Activated CD8-positive, alpha-beta T cell treated with anti-CD3 and anti-CD28 coated beads, Interleukin-2, amount 10 ng/mL, durations not matched to agents 7 days and 5 days (primary cell): ENCODE data around the gene ZNF45. TPM values are rescaled to one million over a fixed set of nuclear protein-coding genes. Genes with fewer than 3 reads are reported as not detected.

Source experiments
- total RNA-seq, 2 experiments: library from RNA; stranded (reverse); gene quantifications; one replicate each; pipeline ENCODE4 v1.2.3, GENCODE V29; 2021

ZNF45 gene
- total RNA-seq, 2 experiments from 2014 or later = 14.0 to 16.5 TPM

Other genes starting within 250 kb of the ZNF45 start
- not detected for gene IRGC, start 219.2 kb downstream of the ZNF45 start, total RNA-seq
- gene SMG9, start 180.3 kb downstream of the ZNF45 start, total RNA-seq = 10 to 100 TPM; 60.0 to 65.1 TPM
- gene KCNN4, start 154.3 kb downstream of the ZNF45 start, total RNA-seq = 10 to 100 TPM; 28.8 to 31.9 TPM
- 1 to 10 TPM in 1 of 2 experiments, under 1 TPM in 1; 0.70 to 1.1 TPM for gene LYPD5, start 132.8 kb downstream of the ZNF45 start, total RNA-seq
- 1 to 10 TPM; 4.9 to 6.9 TPM for gene ZNF283, start 108.0 kb downstream of the ZNF45 start, total RNA-seq
- gene ZNF404, start 51.3 kb downstream of the ZNF45 start, total RNA-seq = 1 to 10 TPM; 1.6 to 2.6 TPM
- 1 to 10 TPM; 1.9 TPM for gene ZNF221, start 15.9 kb upstream of the ZNF45 start, total RNA-seq
- gene ZNF155, start 48.9 kb upstream of the ZNF45 start, total RNA-seq = 1 to 10 TPM; 2.2 to 3.0 TPM
- gene ZNF230, start 67.7 kb upstream of the ZNF45 start, total RNA-seq = 1 to 10 TPM; 4.4 to 5.0 TPM
- gene ZNF222, start 90.1 kb upstream of the ZNF45 start, total RNA-seq = 1 to 10 TPM; 2.6 to 3.0 TPM
- not detected for gene ZNF223, start 116.8 kb upstream of the ZNF45 start, total RNA-seq
- gene ZNF284, start 136.9 kb upstream of the ZNF45 start, total RNA-seq = 1 to 10 TPM; 2.2 to 2.5 TPM
- 10 to 100 TPM; 26.3 to 27.7 TPM for gene ZNF224, start 159.1 kb upstream of the ZNF45 start, total RNA-seq
- gene ZNF225, start 178.1 kb upstream of the ZNF45 start, total RNA-seq = 1 to 10 TPM; 4.1 to 4.5 TPM
- 10 to 100 TPM in 1 of 2 experiments, 1 to 10 TPM in 1; 9.6 to 10.1 TPM for gene ZNF234, start 206.3 kb upstream of the ZNF45 start, total RNA-seq
- 10 to 100 TPM; 12.9 to 14.7 TPM for gene ZNF226, start 229.8 kb upstream of the ZNF45 start, total RNA-seq